H9 (cell line): ENCODE measurements around the gene YES1. TPM values are rescaled to one million over a fixed set of nuclear protein-coding genes. Genes with fewer than 3 reads are reported as not detected.

Experiments
- DNase-seq: peaks from one replicate; pipeline ENCODE4 v3.0.0-alpha.2; 2017
- H2AFZ ChIP-seq: one replicate; pipeline ENCODE4 v1.6.1; 2013; ENCODE audit warnings: mild to moderate bottlenecking, low read length, control low read depth, moderate library complexity
- H2AK5ac ChIP-seq: 2 replicates; pipeline ENCODE4 v1.6.1; 2013; ENCODE audit warnings: low read length, control low read depth, mixed read lengths; ENCODE audit not compliant: insufficient read length
- H2BK120ac ChIP-seq: one replicate; pipeline ENCODE4 v1.6.1; 2013; ENCODE audit warnings: low read depth, mild to moderate bottlenecking, low read length, control low read depth, inconsistent platforms; ENCODE audit not compliant: poor library complexity, severe bottlenecking
- H2BK12ac ChIP-seq: 2 replicates; pipeline ENCODE4 v1.6.1; 2013; ENCODE audit warnings: low read length, control low read depth, mixed read lengths, low read depth; ENCODE audit not compliant: insufficient read length
- H2BK15ac ChIP-seq: 2 replicates; pipeline ENCODE4 v1.6.1; 2013; ENCODE audit warnings: low read depth, low read length, control low read depth
- H2BK20ac ChIP-seq: one replicate; pipeline ENCODE4 v1.6.1; 2013; ENCODE audit warnings: low read depth, mild to moderate bottlenecking, low read length, control low read depth, inconsistent platforms; ENCODE audit not compliant: poor library complexity, severe bottlenecking
- H2BK5ac ChIP-seq: 2 replicates; pipeline ENCODE4 v1.6.1; 2013; ENCODE audit warnings: low read length, control low read depth, mixed read lengths; ENCODE audit not compliant: insufficient read length
- H3K14ac ChIP-seq: 2 replicates; pipeline ENCODE4 v1.6.1; 2013; ENCODE audit warnings: low read length, control low read depth; ENCODE audit not compliant: insufficient read depth
- H3K18ac ChIP-seq: 2 replicates; pipeline ENCODE4 v1.6.1; 2013; ENCODE audit warnings: low read depth, mild to moderate bottlenecking, mixed read lengths, low read length, control low read depth; ENCODE audit not compliant: insufficient read length
- H3K23ac ChIP-seq: 2 replicates; pipeline ENCODE4 v1.6.1; 2013; ENCODE audit warnings: low read length, control low read depth, mixed read lengths, low read depth; ENCODE audit not compliant: insufficient read length
- H3K23me2 ChIP-seq: 2 replicates; pipeline ENCODE4 v1.6.1; 2013; ENCODE audit warnings: low read depth, mild to moderate bottlenecking, mixed read lengths, low read length, control low read depth; ENCODE audit not compliant: insufficient read length, poor library complexity, severe bottlenecking
- H3K27ac ChIP-seq: 2 replicates; pipeline ENCODE4 v1.5.1; 2013; ENCODE audit warnings: low read length, control low read depth, mixed read lengths, low read depth; ENCODE audit not compliant: insufficient read length
- H3K27me3 ChIP-seq: 2 replicates; pipeline ENCODE4 v1.6.1; 2013; ENCODE audit warnings: low read length, control low read depth, inconsistent platforms; ENCODE audit not compliant: insufficient read depth
- H3K4ac ChIP-seq: 2 replicates; pipeline ENCODE4 v1.6.1; 2013; ENCODE audit warnings: low read depth, mild to moderate bottlenecking, control low read depth, inconsistent platforms, low read length, moderate library complexity
- H3K4me1 ChIP-seq: 2 replicates; pipeline ENCODE4 v1.6.1; 2013; ENCODE audit warnings: low read length, control low read depth, inconsistent platforms; ENCODE audit not compliant: insufficient read depth
- H3K4me2 ChIP-seq: 2 replicates; pipeline ENCODE4 v1.6.1; 2013; ENCODE audit warnings: low read length, control low read depth, mixed read lengths; ENCODE audit not compliant: insufficient read length, insufficient read depth
- H3K56ac ChIP-seq: 2 replicates; pipeline ENCODE4 v1.6.1; 2013; ENCODE audit warnings: low read depth, mild to moderate bottlenecking, mixed read lengths, low read length, control low read depth; ENCODE audit not compliant: insufficient read length
- H3K79me1 ChIP-seq: 2 replicates; pipeline ENCODE4 v1.6.1; 2013; ENCODE audit warnings: low read depth, mild to moderate bottlenecking, moderate library complexity, low read length, control low read depth, inconsistent platforms; ENCODE audit not compliant: insufficient read depth, poor library complexity, severe bottlenecking
- H3K79me2 ChIP-seq: 2 replicates; pipeline ENCODE4 v1.6.1; 2013; ENCODE audit warnings: low read length, control low read depth, inconsistent platforms; ENCODE audit not compliant: insufficient read depth
- H3K9ac ChIP-seq: 2 replicates; pipeline ENCODE4 v1.6.1; 2013; ENCODE audit warnings: low read length, control low read depth, mixed read lengths; ENCODE audit not compliant: insufficient read length; ENCODE audit errors: extremely low read depth
- H3K9me3 ChIP-seq: one replicate; pipeline ENCODE4 v1.6.1; 2013; ENCODE audit warnings: low read depth, low read length, inconsistent platforms; ENCODE audit not compliant: control insufficient read depth
- H3T11ph ChIP-seq: one replicate; pipeline ENCODE4 v1.6.1; 2013; ENCODE audit warnings: mild to moderate bottlenecking, low read length, control low read depth, inconsistent platforms
- H4K20me1 ChIP-seq: one replicate; pipeline ENCODE4 v1.6.1; 2013; ENCODE audit not compliant: control insufficient read depth, insufficient read length, insufficient read depth
- H4K5ac ChIP-seq: 2 replicates; pipeline ENCODE4 v1.6.1; 2013; ENCODE audit warnings: low read depth, mild to moderate bottlenecking, mixed read lengths, low read length, control low read depth; ENCODE audit not compliant: insufficient read length
- H4K8ac ChIP-seq: replicated peaks from 2 replicates; pipeline ENCODE4 v1.6.1; 2013; ENCODE audit warnings: low read length, control low read depth, mixed read lengths, low read depth; ENCODE audit not compliant: insufficient read length
- H4K91ac ChIP-seq: 2 replicates; pipeline ENCODE4 v1.6.1; 2013; ENCODE audit warnings: low read depth, mild to moderate bottlenecking, moderate library complexity, mixed read lengths, low read length, control low read depth; ENCODE audit not compliant: insufficient read length
- H3K27ac Mint-ChIP-seq, 3 experiments: 2 replicates in 2 of 3; 3 replicates in 1 of 3; pipeline ENCODE4 v1.8.0; 2020 to 2021; ENCODE audit warnings: mixed read lengths in 3 of 3, mild to moderate bottlenecking in 1 of 3, moderate library complexity in 1 of 3
- H3K27me3 Mint-ChIP-seq: 2 replicates; pipeline ENCODE4 v1.8.0; 2021; ENCODE audit warnings: low read depth, mild to moderate bottlenecking, moderate library complexity, mixed read lengths
- H3K36me3 Mint-ChIP-seq, 3 experiments: 2 replicates in 2 of 3; 3 replicates in 1 of 3; pipeline ENCODE4 v1.8.0; 2020 to 2021; ENCODE audit warnings: low read depth in 3 of 3, mixed read lengths in 3 of 3; ENCODE audit not compliant: insufficient read depth in 1 of 3
- H3K4me1 Mint-ChIP-seq, 2 experiments: 2 replicates each; pipeline ENCODE4 v1.8.0; 2020; ENCODE audit warnings: mixed read lengths in 2 of 2
- H3K4me3 Mint-ChIP-seq, 2 experiments: 2 replicates in 1 of 2; 3 replicates in 1 of 2; pipeline ENCODE4 v1.8.0; 2020 to 2021; ENCODE audit warnings: mild to moderate bottlenecking in 2 of 2, mixed read lengths in 2 of 2, moderate library complexity in 1 of 2
- H3K9me3 Mint-ChIP-seq, 2 experiments: 2 replicates in 1 of 2; 3 replicates in 1 of 2; pipeline ENCODE4 v1.8.0; 2020; ENCODE audit warnings: mild to moderate bottlenecking in 2 of 2, mixed read lengths in 2 of 2, moderate library complexity in 1 of 2
- CTCF ChIP-seq: fragments of 200-600 bp; sonication (generic); conservative IDR thresholded peaks from 3 replicates; pipeline ENCODE4 v1.8.0; 2021; ENCODE audit warnings: antibody characterized with exemption, mild to moderate bottlenecking
- WGBS: extraction: QIAGEN DNeasy Blood & Tissue Kit; methylation state at CpG from one replicate; pipeline ENCODE4 v1.1.7; 2013; ENCODE audit warnings: missing lambda C conversion rate, low lambda C conversion rate, mixed read lengths; ENCODE audit not compliant: insufficient read length; ENCODE audit errors: extremely low coverage; 5-methylcytosine and 5-hydroxymethylcytosine counted together
- total RNA-seq: library from RNA; stranded (reverse); gene quantifications from 2 replicates; pipeline ENCODE4 v1.2.1, GENCODE V29; 2021

Gene YES1
- total RNA-seq, 1 experiment from 2014 or later: 86.9 TPM

DNA sequence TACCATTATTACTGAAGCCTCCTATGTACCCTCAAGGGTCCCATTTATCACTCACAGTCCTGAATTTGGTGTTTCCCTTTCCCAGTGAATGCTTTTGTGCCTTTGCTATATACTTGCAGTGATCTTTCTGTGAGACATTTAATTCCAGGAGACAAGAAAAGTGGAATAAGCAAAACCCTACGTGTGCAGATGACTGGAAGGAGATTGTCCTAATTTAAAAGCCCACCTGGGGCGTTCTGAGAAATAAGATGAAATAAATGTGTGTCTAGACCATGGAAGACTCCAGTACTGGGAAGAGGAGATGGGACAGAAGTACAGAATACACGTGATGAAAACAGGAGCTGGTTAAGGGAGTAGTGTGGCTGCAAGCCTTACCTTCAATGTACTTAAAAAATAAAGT, 135.3 kb downstream of the YES1 start:
- no peaks in the 10 kb centered on the region for H3K23me2 ChIP-seq
- H3K4me1 Mint-ChIP-seq: no peaks in the 10 kb centered on the region
- H3K23ac ChIP-seq: no peak overlapping the region
- no peak for DNase-seq
- no peak overlapping the region for H4K91ac ChIP-seq
- H3K27me3 ChIP-seq: no peaks in the 10 kb centered on the region
- H3K36me3 Mint-ChIP-seq: peaks cover 10 to 77% (median 44%) of the 10 kb centered on the region in 3 experiments; a peak in 6 of 7 replicates
- no peak overlapping the region for H3K56ac ChIP-seq
- no peak overlapping the region for H2BK20ac ChIP-seq
- no peak overlapping the region for H3K27ac ChIP-seq
- H3K4me2 ChIP-seq: no peak overlapping the region
- no peaks in the 10 kb centered on the region for H3K27me3 Mint-ChIP-seq
- no peak overlapping the region for H2BK120ac ChIP-seq
- H4K8ac ChIP-seq: no peak overlapping the region
- H3K79me1 ChIP-seq: no peaks in the 10 kb centered on the region
- H3K9me3 Mint-ChIP-seq: no peaks in the 10 kb centered on the region
- H2AFZ ChIP-seq: no peak overlapping the region
- no peaks in the 10 kb centered on the region for H3K9me3 ChIP-seq
- no peak overlapping the region for H4K5ac ChIP-seq
- no peak overlapping the region for H3K18ac ChIP-seq
- no peak overlapping the region for H2BK15ac ChIP-seq
- H4K20me1 ChIP-seq: no peaks in the 10 kb centered on the region
- TF ChIP-seq CTCF: no peak
- no peak overlapping the region for H2BK5ac ChIP-seq
- no peak overlapping the region for H3K4ac ChIP-seq
- WGBS: no CpG with 5 or more reads among the region's 3 CpGs
- no peak overlapping the region for H3K9ac ChIP-seq
- no peak overlapping the region for H3K14ac ChIP-seq
- no peak overlapping the region; a peak in 1 of 7 replicates for H3K27ac Mint-ChIP-seq
- H2BK12ac ChIP-seq: no peak overlapping the region
- H3T11ph ChIP-seq: no peak overlapping the region
- no peaks in the 10 kb centered on the region for H3K4me1 ChIP-seq
- no peak overlapping the region for H2AK5ac ChIP-seq
- no peak overlapping the region for H3K4me3 Mint-ChIP-seq
- no peaks in the 10 kb centered on the region for H3K79me2 ChIP-seq
